Left ventricle myocardium inferior (tissue), 1 donor: Measurements from ENCODE around the gene UNC45A. TPM values are rescaled to one million over a fixed set of nuclear protein-coding genes. Genes with fewer than 3 reads are reported as not detected.
A peak's percentile ranks its signal among the peaks of the same experiment; 100 is the strongest.
"Not testable (repeated sequence)": the region's sequence is repeated elsewhere in the genome, so short reads cannot be mapped to it uniquely, and the experiment has no call there.

ENCODE experiments used
- DNase-seq: peaks from one replicate; pipeline ENCODE4 v3.0.0-alpha.2; 2020
- H3K27ac ChIP-seq: fragments of 200-600 bp; replicated peaks from 2 replicates; pipeline ENCODE4 v1.8.0; 2021
- H3K27me3 ChIP-seq: fragments of 200-600 bp; 2 replicates; pipeline ENCODE4 v1.8.0; 2021; ENCODE audit warnings: low read depth
- H3K36me3 ChIP-seq: fragments of 200-600 bp; 2 replicates; pipeline ENCODE4 v1.8.0; 2021
- H3K4me1 ChIP-seq: fragments of 200-600 bp; 2 replicates; pipeline ENCODE4 v1.8.0; 2021
- H3K4me3 ChIP-seq: fragments of 200-600 bp; 2 replicates; pipeline ENCODE4 v1.8.0; 2021; ENCODE audit warnings: mild to moderate bottlenecking, moderate library complexity
- H3K9me3 ChIP-seq: fragments of 200-600 bp; replicated peaks from 2 replicates; pipeline ENCODE4 v1.8.0; 2021
- intact Hi-C: fragments of 100-400 bp; cut with micrococcal nuclease; formaldehyde crosslinking; loops from one replicate; pipeline ENCODE4 v1.11.0; 2022
- total RNA-seq: library from RNA; stranded (reverse); fragmentation: NEBNext Ultra II Directional; extraction: Animal tissue kit (Norgen Biotek cat#: 25700); gene quantifications from one replicate; pipeline ENCODE4 v1.2.1, GENCODE V29; 2021
- TF ChIP-seq, protein P1 (sequence below): fragments of 200-600 bp; IDR thresholded peaks from 2 replicates; pipeline ENCODE4 v1.8.0; 2021; ENCODE audit warnings: antibody characterized with exemption, mild to moderate bottlenecking, borderline replicate concordance
- donor health status: DM: no; HTN: yes; CAD: no; lungs with severe emphysema.

The UNC45A gene
- total RNA-seq, 1 donor from 2014 or later, result 21.9 TPM

DNA sequence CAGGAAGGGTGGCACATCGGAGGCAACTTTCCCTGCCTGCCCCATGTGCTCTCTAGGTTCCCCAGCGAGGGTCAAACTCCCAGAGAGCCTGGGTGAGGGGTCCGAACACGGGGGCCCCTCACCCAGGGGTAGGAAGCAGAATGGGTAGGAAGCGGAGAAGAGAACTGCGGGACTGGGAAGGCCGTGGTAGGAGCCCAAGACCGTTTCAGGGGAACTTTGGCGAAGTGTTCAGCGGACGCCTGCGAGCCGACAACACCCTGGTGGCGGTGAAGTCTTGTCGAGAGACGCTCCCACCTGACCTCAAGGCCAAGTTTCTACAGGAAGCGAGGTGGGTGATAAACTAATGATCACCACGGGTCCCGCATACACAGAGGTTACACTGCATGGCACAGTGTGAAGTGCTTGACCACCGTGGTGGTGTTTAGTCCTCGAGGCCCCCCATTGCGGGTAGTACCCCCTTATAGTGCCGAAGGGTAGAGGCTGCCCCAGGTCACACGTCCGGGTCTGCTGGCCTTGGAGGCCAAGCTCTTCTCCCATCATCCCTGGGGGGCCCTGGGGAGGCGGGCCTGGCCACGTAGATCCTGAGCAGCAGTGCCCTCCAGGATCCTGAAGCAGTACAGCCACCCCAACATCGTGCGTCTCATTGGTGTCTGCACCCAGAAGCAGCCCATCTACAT lies 42.4 kb upstream of the UNC45A start:
- intact Hi-C loops, result no loop called here
- no peak overlapping the region for H3K4me3 ChIP-seq
- no peaks in the 10 kb centered on the region for H3K27me3 ChIP-seq
- H3K9me3 ChIP-seq, result no peaks in the 10 kb centered on the region
- TF ChIP-seq, protein P1, sequence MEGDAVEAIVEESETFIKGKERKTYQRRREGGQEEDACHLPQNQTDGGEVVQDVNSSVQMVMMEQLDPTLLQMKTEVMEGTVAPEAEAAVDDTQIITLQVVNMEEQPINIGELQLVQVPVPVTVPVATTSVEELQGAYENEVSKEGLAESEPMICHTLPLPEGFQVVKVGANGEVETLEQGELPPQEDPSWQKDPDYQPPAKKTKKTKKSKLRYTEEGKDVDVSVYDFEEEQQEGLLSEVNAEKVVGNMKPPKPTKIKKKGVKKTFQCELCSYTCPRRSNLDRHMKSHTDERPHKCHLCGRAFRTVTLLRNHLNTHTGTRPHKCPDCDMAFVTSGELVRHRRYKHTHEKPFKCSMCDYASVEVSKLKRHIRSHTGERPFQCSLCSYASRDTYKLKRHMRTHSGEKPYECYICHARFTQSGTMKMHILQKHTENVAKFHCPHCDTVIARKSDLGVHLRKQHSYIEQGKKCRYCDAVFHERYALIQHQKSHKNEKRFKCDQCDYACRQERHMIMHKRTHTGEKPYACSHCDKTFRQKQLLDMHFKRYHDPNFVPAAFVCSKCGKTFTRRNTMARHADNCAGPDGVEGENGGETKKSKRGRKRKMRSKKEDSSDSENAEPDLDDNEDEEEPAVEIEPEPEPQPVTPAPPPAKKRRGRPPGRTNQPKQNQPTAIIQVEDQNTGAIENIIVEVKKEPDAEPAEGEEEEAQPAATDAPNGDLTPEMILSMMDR, result no peak
- DNase-seq, result no peak
- H3K4me1 ChIP-seq, result peaks cover 9% of the 10 kb centered on the region
- H3K27ac ChIP-seq, result no peak overlapping the region
- peaks cover 81% of the 10 kb centered on the region for H3K36me3 ChIP-seq

DNA sequence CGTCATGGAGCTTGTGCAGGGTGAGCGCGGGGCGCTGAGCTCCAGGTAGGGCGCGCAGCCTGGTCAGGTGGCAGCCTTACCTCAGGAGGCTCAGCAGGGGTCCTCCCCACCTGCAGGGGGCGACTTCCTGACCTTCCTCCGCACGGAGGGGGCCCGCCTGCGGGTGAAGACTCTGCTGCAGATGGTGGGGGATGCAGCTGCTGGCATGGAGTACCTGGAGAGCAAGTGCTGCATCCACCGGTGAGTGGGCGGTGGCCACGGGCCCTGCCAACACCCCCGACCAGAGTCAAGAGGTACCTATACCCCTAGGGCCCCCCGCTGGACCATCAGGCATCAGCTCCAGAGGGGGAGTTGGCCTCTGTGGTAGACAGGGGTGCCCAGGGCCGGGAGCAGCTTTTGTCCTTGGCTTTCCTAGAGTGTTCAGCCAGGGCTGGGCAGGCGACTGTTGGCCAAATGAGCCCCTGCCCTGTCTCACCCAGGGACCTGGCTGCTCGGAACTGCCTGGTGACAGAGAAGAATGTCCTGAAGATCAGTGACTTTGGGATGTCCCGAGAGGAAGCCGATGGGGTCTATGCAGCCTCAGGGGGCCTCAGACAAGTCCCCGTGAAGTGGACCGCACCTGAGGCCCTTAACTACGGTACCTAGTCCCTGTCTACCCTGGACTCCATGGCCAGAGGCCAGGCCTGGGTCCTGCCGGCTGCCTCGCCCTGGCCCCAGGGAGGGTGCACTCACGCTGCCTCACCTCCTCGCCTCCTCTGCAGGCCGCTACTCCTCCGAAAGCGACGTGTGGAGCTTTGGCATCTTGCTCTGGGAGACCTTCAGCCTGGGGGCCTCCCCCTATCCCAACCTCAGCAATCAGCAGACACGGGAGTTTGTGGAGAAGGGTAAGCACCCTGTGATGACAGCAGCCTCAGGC lies 41.7 kb upstream of the UNC45A start:
- H3K9me3 ChIP-seq, result no peaks in the 10 kb centered on the region
- H3K4me3 ChIP-seq, result no peak overlapping the region
- H3K36me3 ChIP-seq, result peaks cover 78% of the 10 kb centered on the region
- intact Hi-C loops, result no loop called here
- no peaks in the 10 kb centered on the region for H3K27me3 ChIP-seq
- no peak overlapping the region for H3K27ac ChIP-seq
- no peak for DNase-seq
- H3K4me1 ChIP-seq, result peaks cover 5% of the 10 kb centered on the region
- TF ChIP-seq, protein P1, result no peak

DNA sequence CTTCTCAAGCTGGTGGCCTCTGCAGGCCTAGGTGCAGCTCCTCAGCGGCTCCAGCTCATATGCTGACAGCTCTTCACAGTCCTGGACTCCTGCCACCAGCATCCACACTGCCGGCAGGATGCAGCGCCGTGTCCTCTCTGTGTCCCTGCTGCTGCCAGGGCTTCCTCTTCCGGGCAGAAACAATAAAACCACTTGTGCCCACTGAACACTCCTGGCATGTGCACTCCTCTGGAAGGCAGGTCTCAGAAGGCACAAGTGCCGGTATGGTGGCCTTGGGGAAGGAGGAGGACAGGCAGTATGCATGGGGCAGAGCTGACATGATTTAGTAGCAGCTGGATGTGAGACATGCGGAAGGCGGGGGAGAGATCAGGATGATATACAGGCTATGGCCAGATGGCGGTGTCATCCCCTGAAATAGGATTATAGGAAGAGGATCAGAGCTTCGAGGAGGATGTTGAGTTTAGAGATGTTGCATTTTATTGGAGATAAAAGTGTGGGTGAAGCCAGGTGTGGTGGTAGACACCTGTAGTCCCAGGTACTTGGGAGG lies 39.4 kb upstream of the UNC45A start:
- Histone ChIP-seq H3K4me1 (peaks cover 5% of the 10 kb centered on the region), H3K9me3 (no peaks in the 10 kb centered on the region), H3K36me3 (peaks cover 60% of the 10 kb centered on the region), H3K27me3 (no peaks in the 10 kb centered on the region), H3K4me3 (no peak overlapping the region), H3K27ac (no peak overlapping the region)
- intact Hi-C loops, result no loop called here
- DNase-seq, result no peak
- TF ChIP-seq, protein P1, result no peak

DNA sequence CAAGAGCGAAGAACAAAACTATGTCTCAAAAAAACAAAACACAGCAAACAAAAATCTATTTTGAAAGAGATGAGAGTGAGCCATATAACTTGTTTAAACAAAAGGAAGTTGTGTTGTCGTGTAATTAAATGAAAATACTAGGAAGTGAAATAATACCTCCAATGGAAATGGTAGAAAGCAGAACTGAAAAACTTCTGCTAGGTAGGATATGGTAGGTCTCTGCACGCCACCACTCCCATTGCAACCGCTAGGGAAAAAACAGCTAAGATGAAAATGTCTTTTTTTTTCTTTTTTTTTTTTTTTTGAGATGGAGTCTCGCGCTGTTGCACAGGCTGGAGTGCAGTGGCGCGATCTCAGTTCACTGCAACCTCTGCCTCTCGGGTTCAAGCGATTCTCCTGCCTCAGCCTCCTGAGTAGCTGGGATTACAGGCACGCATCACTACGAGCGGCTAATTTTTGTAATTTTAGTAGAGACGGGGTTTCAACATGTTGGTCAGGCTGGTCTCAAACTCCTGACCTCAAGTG lies 37.9 kb upstream of the UNC45A start:
- DNase-seq, intact Hi-C loops, H3K4me3 ChIP-seq, H3K27me3 ChIP-seq, H3K9me3 ChIP-seq, H3K27ac ChIP-seq: not testable (repeated sequence)
- H3K36me3 ChIP-seq, result peaks cover 45% of the 10 kb centered on the region
- peaks cover 16% of the 10 kb centered on the region for H3K4me1 ChIP-seq

DNA sequence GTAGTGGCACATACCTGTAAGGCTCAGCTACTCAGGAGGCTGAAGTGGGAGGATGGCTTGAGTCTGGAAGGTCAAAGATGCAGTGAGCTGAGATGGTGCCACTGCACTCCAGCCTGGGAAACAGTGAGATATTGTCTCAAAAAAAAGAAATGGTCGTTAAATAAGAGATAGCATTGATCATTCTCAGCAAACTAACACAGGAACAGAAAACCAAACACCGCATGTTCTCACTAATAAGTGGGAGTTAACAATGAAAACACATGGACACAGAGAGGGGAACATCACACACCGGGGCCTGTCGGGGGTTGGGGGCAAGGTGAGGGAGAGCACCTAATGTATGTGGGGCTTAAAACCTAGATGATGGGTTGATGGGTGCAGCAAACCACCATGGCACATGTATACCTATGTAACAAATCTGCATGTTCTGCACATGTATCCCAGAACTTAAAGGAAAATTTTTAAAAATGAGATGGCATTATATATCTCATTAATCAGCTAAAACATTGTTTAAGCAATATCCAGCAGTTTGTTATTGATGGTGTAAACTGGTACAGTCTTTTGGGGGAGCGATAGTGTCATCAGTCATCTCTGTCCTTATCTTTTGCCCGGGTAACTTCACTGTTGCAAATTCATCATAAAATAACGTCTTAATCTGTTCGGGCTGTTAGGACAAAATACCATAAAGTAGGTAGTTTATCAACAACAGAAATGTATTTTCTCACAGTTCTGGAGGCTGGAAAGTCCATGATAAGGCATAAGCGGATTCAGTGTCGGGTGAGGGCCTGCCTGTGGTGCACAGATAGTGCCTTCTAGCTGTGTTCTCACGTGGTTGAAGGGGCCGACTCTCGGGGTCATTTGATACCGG lies 33.7 kb upstream of the UNC45A start:
- no peak for DNase-seq
- Histone ChIP-seq H3K4me1 (peaks cover 49% of the 10 kb centered on the region), H3K9me3 (no peaks in the 10 kb centered on the region), H3K36me3 (peaks cover 22% of the 10 kb centered on the region), H3K4me3 (peak overlapping the region; percentile 94), H3K27me3 (no peaks in the 10 kb centered on the region), H3K27ac (peak overlapping the region; percentile 98)
- intact Hi-C loops, result no loop called here
- TF ChIP-seq, protein P1, result no peak
